Dermis microvascular lymphatic vessel endothelial cell (primary cell): Measurements from ENCODE around the gene STARD10. TPM values are rescaled to one million over a fixed set of nuclear protein-coding genes. Genes with fewer than 3 reads are reported as not detected.
"Not testable (repeated sequence)": the region's sequence is repeated elsewhere in the genome, so short reads cannot be mapped to it uniquely, and the experiment has no call there.

Experiments used
- DNase-seq, 2 donors: peaks; one replicate each; pipeline versions ENCODE4 v3.0.0 to v3.0.0-alpha.2; 2010; ENCODE audit warnings: low read depth in 2 of 2
- total RNA-seq: library from RNA; depleted of rRNA; stranded (reverse); fragments of >200 nt; gene quantifications from 2 replicates; pipeline ENCODE4 v1.2.1, GENCODE V29; 2014

STARD10 gene
- total RNA-seq, 1 donor from 2014 or later, result 54.3 TPM

- no peak for DNase-seq
Observed at GRCh38 chr11:72826191-72826941, 32.5 kb upstream of the STARD10 start.

- no peak for DNase-seq
Observed at GRCh38 chr11:72825661-72826060, 31.8 kb upstream of the STARD10 start.

DNA sequence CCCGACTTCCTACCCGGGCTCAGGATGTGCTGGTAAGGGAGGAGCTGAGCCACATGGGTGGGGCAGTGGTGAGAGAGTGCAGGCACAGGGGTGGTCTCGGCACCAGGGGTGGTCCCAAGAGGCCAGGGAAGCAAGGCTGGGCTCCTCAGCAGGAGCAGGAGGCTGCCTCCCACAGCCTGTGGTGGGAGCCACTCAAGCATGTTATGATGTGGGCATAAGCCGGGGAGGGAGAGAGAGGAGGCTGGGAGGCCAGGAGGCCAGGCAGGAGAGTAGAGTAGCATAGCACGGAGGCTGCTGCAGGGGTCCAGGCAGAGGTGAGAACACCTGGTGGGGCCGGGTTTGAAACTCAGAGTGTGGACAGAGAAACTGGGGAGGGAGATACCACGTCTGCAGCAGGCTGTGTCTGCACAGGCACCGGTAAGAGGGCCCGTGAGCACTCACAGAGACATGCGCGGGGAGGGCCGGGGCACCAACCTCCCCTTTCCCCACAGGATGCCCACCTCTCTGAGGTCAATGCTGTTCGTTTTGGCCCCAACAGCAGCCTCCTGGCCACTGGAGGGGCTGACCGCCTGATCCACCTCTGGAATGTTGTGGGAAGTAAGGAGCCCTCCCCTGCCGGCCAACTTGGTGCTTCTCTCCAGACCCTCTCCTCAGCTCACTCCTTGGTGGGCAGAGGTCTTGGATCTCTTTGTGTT is 31.1 kb upstream of the STARD10 start:
- DNase-seq, result no peak

DNA sequence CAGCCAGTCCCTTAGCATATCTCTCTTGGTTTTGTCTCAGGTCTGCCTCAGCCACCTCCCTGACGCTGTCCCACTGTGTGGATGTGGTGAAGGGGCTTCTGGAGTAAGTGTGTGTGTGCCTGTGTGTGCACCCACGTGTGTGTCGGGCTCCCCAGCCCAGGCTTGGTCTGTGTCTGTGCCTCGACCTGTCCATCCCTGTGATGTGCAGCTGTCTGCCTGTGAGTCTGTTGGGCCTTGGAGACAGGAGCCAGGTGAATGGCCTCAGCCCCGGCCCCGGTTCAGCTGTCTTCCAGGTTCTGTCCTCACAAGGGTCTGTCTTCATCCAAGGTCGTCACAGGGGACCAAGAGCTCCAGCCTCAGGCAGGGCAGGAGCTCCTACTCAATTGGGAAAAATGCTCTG is 30.2 kb upstream of the STARD10 start:
- no peak for DNase-seq

GRCh38 chr11:72823105-72823804 is 29.4 kb upstream of the STARD10 start:
- DNase-seq, result no peak

DNA sequence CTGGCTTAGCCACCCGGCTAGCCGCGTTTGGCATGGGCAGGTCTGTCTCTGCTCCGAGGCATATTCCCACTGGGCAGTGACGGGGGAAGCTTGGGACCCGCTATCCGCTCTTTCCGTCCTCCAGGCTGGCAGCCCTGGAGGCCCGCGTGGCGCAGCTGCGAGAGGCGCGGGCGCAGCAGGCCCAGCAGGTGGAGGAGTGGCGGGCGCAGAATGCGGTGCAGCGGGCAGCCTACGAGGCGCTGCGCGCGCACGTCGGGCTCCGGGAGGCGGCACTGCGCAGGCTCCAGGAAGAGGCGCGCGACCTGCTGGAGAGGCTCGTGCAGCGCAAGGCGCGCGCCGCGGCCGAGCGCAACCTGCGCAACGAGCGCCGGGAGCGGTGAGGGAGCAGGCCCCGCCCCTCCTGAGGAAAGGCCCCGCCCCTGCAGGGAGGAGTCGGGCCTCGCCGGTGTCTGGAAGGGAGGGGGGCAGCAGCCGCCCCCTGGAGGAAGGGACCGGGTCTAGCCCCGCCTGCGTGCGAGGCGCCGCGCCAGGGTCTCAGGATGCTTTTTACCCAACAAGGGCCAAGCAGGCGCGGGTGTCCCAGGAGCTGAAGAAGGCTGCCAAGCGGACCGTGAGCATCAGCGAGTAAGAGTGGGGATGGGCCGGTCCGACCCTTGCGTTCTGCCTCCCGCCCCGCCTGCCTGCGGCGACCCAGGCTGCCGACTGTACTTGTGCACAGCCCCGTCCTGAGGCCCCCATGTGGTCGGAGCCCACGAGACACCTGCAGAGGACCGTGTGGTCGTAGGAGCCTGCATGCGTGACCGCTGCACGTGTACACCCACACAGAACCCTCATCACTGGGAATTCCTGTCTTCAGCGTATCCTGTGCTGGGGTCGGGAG is 28.3 kb upstream of the STARD10 start:
- DNase-seq, result peak; percentile 72 to 94

DNA sequence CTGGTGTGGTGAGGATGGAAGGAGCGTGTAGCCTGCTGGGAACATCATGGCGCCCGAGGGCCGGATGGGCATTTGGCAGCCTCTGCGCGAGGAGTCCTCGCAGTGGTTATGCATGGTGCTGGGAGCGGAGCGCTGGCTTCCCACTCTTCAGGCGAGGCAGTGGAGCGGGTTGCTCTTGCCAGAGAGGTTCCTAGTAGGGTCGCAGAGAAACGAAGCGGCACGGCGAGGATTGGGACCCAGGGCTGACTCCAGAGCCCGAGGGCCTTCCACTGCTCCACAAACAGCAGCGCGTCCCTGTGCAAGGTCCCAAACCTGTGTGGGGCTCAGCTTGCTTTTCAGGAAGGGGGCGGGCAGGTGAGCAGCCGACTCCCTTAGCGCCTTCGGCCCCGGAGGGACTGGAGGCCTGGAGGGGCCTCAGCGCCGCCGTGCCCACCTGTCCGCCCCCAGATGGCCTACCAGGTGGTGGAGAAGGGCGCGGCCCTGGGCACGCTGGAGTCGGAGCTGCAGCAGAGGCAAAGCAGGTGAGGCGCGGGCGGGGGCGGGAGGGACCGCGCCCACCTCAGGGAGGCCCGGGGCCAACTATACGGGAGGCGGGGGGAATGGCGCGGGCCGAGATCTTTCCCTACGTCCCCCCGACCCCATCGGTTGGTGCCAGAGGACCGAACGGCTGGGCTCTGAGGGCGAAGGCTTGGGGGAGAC is 27.5 kb upstream of the STARD10 start:
- DNase-seq, result no peak

DNA sequence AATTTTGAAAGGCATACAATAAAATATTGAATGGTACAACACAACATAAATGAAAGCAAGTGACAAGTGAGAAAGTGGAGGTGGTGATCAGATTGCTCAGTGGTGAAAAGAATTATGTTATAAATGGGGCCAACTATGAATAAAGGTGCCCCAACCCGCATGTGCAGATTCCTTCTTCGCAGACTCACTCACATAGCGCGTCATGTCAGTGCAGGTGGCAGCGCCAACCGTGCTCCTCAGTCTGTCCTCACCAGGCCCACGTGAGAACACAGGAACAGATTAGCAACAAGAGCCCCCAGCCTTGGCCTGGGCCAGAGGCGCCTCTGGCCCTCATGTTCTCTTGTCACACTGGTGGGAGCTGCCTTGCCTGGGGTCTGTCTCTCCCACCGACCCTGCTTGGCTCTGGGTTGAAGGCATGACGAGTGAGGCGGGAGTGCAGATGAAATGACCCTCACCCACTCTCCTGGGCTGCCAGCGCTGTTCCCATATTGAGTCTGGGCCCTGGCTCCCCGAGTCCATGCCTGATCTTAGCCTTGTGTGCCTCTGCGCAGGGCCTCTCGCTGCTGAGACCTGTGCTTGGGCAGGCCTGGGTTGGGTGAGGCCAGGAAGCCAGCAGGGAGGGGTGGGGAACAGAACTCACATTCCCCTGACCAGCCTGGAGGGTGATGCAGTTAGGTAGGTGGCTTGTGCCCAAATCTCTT is 26.7 kb upstream of the STARD10 start:
- DNase-seq, result no peak

DNA sequence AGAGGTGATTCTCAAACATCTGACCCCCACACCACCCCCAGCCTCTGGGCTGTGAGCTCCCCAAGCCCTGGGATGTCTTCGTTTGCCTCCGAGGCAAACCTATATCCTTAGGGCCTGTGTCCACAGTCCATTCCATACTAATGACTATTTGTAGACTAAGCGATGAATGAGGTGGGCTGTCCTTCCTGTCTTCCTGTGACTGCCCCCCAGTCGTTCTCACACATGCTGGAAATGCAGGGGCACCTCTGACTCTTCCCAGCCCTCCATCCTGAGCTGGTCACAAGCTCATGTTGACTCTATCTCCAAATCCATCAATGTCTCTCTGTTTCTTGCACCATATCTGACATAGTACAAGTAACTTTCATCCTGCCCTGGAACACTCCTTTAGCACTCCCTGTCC is 25.1 kb upstream of the STARD10 start:
- no peak for DNase-seq

DNA sequence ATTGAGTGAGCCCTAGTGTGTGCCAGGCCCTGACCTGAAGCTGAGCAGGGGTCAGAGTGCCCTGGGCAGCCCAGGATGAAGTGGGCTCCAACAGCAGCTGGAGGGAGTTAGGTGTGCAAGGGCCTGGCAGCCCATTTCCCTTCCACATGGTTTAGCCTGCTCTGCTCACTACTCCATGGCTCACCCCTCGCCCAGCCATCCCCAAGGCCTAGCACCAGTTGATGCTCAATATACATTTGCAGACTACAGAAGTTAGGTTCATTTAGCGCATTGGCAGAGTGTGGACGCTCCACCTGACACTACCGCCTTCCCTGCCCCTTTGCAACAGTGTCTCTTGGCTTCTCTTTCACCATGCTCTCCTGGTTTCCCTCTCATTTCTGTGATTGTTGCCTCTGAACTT is 24.1 kb upstream of the STARD10 start:
- DNase-seq, result no peak

- no peak for DNase-seq
Observed at GRCh38 chr11:72816404-72816990, 22.6 kb upstream of the STARD10 start.

DNA sequence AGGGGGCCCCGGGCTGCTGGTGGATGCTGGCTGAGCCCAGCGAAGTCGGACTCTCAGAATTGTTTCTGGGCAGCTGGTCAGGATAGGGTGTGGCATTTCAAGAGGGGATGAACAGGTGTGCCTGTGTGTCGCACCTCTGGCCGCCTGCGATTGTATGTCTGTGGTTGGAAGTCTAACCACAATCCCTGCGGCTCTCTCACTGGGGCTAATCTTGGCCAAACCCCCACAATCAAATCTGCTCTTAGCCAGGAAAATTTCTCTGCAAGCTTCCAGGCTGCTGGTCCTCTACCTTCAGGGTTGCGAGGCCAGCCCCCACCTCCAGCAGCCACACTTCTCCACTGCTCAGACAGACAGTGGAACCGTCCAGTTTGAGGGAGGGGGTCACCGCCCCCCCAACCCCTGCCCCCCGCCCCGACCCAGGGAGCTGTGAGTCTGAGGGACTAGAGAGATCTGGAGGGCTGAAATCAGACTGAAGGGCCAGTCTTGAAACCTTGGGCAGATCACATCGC is 21.3 kb upstream of the STARD10 start:
- no peak for DNase-seq

DNA sequence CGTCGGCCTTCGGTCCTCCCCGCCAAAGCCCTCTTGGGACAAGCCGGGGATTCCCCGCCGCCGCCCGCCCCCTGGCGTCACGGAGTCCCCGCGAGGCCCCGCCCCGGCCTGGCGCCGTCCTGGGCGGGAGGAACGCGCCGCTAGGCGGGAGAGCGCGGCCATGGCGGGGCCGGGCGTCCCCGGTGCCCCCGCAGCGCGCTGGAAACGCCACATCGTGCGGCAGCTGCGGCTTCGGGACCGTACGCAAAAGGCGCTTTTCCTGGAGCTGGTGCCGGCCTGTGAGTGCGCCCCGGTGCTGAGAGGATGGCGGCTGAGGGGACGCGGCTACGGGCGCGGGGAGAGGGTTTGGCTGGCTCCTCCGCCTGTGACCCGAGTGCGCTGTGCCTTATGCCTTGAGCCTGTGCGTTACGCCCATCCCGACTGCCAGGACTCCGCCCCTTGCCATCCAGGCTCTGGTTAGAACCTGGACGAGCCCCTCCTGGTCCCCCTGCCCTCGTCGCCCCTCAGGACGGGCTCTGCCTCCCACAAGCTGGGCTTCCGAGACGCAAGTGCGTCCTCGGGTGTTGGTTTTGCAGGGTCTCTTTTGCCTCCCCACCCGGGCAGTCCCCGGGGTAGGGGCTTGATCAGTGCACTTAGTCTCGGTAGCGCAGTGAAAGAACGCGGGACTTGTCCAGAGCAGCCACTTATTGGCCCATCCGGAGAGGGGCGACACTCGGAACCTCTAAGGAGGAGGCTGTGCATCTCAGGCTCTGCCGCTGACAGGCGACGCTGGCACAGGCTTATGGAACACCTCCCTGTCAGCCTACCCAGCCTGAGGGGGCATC is 20.7 kb upstream of the STARD10 start, which contains the start of gene ATG16L2:
Gene ATG16L2, plus strand, starts transcription at position 126 of the 824 bp plus-strand sequence. Its CDS starts 35 bp downstream, at position 161.
- peak in 1 of 2 donors; percentile 89 for DNase-seq

- DNase-seq, result peak in 1 of 2 donors; percentile 78
Observed at GRCh38 chr11:72813740-72814285, 20.0 kb upstream of the STARD10 start.

DNA sequence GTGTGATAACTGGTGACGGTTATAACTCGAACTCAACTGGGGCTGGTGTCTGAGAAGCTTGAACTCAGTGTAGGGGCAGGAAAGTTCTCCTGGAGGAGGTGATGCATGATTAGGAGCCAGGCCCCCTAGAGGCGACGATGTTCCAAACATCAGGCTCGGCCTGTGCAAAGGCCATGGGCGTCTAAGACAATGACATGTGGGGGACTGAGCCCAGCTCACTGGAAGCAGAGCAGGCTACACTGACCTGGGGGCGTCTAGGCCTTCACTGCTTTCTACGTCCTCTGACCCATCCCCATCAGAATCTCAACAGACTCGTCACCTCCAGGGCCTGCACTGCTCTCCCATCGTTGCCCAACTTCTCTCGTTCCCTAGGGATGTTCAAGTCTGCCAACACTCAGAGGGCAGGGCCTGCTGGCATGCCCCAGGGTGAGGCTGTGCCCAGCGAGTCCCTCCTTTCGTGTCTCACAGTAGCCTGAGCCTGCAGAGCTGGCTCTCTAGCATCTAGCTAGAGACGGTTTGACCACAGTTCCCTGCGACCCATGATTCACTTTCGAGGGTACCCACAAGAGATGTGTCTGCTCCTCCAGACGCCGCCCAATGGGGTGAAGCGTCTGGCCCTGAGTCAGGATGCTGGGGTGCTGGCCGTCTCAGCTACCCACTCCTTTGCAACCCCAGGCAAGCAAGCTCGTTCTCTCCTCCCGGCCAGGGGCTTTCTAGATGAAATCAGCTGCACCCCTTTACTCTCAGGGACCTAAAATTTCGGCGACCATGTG is 19.3 kb upstream of the STARD10 start:
- DNase-seq, result peak in 1 of 2 donors; percentile 64

- no peak for DNase-seq
Observed at GRCh38 chr11:72812604-72812966, 18.7 kb upstream of the STARD10 start.

DNA sequence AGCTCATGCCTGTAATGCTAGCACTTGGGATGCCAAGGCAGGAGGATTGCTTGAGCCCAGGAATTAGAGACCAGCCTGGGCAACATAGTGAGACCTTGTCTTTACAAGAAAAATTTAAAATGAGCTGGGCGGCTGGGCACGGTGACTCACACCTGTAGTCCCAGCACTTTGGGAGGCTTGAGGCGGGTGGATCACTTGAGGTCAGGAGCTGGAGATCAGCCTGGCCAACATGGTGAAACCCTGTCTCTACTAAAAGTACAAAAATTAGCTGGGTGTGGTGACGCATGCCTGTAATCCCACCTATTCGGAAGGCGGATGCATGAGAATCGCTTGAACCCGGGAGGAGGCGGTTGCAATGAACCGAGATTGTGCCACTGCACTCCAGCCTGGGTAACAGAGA is 17.8 kb upstream of the STARD10 start:
- DNase-seq, result not testable (repeated sequence)
